ENCODE results near the gene C4orf50. TPM values are rescaled to one million over a fixed set of nuclear protein-coding genes. Genes with fewer than 3 reads are reported as not detected.

The C4orf50 gene
- total and polyA plus RNA-seq, 2 of the 8 experiments (the other 6 are each of a cell fraction or from before 2014, with no cell fraction given) = 0.08 to 0.22 TPM

DNA sequence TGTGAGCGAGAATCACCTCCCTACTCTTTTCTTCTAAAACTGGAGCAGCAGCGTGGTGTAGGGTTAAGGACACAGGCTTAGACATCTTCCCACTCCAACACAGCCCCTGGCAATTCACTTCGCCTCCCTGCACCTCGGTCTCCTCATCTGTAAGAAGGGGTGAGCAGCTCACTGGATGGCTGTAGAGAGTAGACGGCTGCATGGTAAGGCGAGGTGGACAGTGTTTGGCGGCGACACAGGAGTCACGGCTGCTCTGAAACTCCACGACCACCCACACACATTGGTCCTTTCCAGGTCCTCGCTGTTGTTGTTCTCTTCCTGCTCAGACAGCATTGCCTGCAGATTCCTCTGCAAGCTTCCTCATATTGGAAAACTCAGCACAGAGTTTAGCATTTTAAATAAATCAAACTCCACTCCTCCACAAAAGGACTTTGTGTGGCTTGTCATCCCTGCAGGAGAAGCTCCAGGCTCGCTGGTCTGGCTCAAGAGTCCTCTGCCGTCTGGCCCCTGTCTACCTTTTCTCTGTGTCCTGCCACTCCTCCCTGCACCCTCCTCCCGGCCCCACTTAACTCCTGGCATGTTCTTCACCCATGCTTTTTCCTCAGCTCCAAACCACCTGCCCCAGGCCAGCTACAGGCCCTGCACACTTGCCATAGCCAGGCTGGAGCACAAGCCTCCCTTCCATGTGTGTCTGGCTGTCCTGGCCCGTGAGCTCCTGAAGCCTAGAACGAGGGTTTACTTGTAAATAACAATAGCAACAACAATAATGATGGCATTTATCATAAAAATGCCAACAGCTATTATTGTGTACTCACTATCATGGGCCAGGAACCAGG is 84.0 kb downstream of the C4orf50 start:
- no peak overlapping the region for H2AFZ ChIP-seq (ENCODE audit: low read length)
- no peak overlapping the region for H4K91ac ChIP-seq (replicated peaks; ENCODE audit: insufficient read length, low read length)
- peaks cover 0 to 7% (median 3%) of the 10 kb centered on the region in 4 experiments; a peak in 4 of 7 replicates for H3K4me1 ChIP-seq (replicated peaks in 1 of 4; ENCODE audit: control insufficient read depth in 3 of 4, insufficient read depth in 4 of 4, low read length in 3 of 4)
- peaks cover 0 to 4% (median 0%) of the 10 kb centered on the region in 4 experiments; a peak in 1 of 7 replicates for H3K27me3 ChIP-seq (replicated peaks in 1 of 4; ENCODE audit: control insufficient read depth in 3 of 4, extremely low read depth in 1 of 4, insufficient read depth in 3 of 4, low read length in 3 of 4)
- 0 out of 2 replicates have a peak overlapping the region, but pooled peaks have one; percentile 39 for H2AK5ac ChIP-seq (ENCODE audit: low read depth, low read length)
- FAIRE-seq = no peak
- H3K18ac ChIP-seq (ENCODE audit: extremely low read depth, low read length) = no peak overlapping the region
- H3K23ac ChIP-seq (ENCODE audit: insufficient read length) = no peak overlapping the region
- no peak overlapping the region for H2BK15ac ChIP-seq (ENCODE audit: low read length)
- H2BK12ac ChIP-seq (ENCODE audit: low read depth, low read length) = peak overlapping the region; percentile 75; the same call in 1 of the 2 replicates
- ChIA-PET POLR2A (ENCODE audit: partially characterized antibody) (interaction anchor here (0.7 kb wide), 1 partner anchor 9 kb away, joined by 3 read pairs; no protein-coding TSS in a partner anchor), CTCF (ENCODE audit: partially characterized antibody) (interaction anchor here (0.6 to 2.0 kb wide), 6 partner anchors 18 to 97 kb away, joined by 3 to 6 read pairs (median 4); no protein-coding TSS in a partner anchor)
- DNase-seq (ENCODE audit: low read depth in 1 of 2, low spot score in 2 of 2) = no peak
- H4K20me1 ChIP-seq (replicated peaks in 1 of 2; ENCODE audit: control insufficient read depth in 1 of 2, insufficient read depth in 2 of 2, low read length in 2 of 2) = no peaks in the 10 kb centered on the region
- H3K9ac ChIP-seq (replicated peaks in 1 of 4; ENCODE audit: extremely low read depth in 1 of 4, low read depth in 3 of 4, low read length in 3 of 4) = no peak overlapping the region
- H3K27ac ChIP-seq (ENCODE audit: low read depth, low read length) = no peak overlapping the region
- no peak overlapping the region for H3K56ac ChIP-seq (replicated peaks; ENCODE audit: insufficient read length, low read depth, low read length)
- no peak overlapping the region for H3K4ac ChIP-seq (replicated peaks; ENCODE audit: insufficient read length, low read depth, low read length)
- no peak overlapping the region for H2BK20ac ChIP-seq (ENCODE audit: low read length)
- no peaks in the 10 kb centered on the region for H3K9me3 ChIP-seq (ENCODE audit: insufficient read depth in 2 of 2, low read depth in 1 of 2, low read length in 1 of 2)
- H3K23me2 ChIP-seq (ENCODE audit: low read depth, low read length) = no peaks in the 10 kb centered on the region
- no peaks in the 10 kb centered on the region for H3K79me2 ChIP-seq (ENCODE audit: control insufficient read depth in 1 of 2, insufficient read depth in 2 of 2, low read length in 2 of 2)
- H2BK5ac ChIP-seq (ENCODE audit: low read depth, low read length) = no peak overlapping the region
- no peaks in the 10 kb centered on the region for H3K79me1 ChIP-seq (ENCODE audit: low read depth, low read length)
- TF ChIP-seq ATF3 (IDR thresholded peaks at IDR 0.05; ENCODE audit: insufficient read depth, low read depth, low read length) (no peak), POLR2AphosphoS5 (IDR thresholded peaks at IDR 0.05; ENCODE audit: low read depth, low read length) (no peak)
- 85% methylated on average over 16 of the region's 16 CpGs; no CpG with 5 or more reads in 1 of the 2 experiments for WGBS, 2 experiments (ENCODE audit: extremely low coverage in 1 of 2, insufficient coverage in 1 of 2, insufficient read length in 1 of 2, insufficient replicate concordance in 2 of 2, low coverage in 1 of 2, low lambda C conversion rate in 2 of 2, missing lambda C conversion rate in 1 of 2)
- H3K4me3 ChIP-seq (ENCODE audit: extremely low read depth in 1 of 4, insufficient read depth in 2 of 4, low read depth in 3 of 4, low read length in 4 of 4) = no peak overlapping the region
- no peak overlapping the region for H3K4me2 ChIP-seq (ENCODE audit: insufficient read depth in 1 of 2, low read depth in 2 of 2, low read length in 2 of 2)
- H3K14ac ChIP-seq (ENCODE audit: insufficient read length) = no peak overlapping the region
- no peak overlapping the region for H2BK120ac ChIP-seq (replicated peaks; ENCODE audit: low read depth, low read length)
- no peak overlapping the region for H4K8ac ChIP-seq (ENCODE audit: extremely low read depth, insufficient read depth, low read length)
- H4K5ac ChIP-seq (ENCODE audit: insufficient read length, low read depth, low read length) = no peak overlapping the region
- no peaks in the 10 kb centered on the region for H3K36me3 ChIP-seq (ENCODE audit: control insufficient read depth in 2 of 4, insufficient read depth in 4 of 4, low read length in 3 of 4)

Measured in H1 (cell line).